B cell (primary cell): ENCODE results near the gene EYS. TPM values are rescaled to one million over a fixed set of nuclear protein-coding genes. Genes with fewer than 3 reads are reported as not detected.

Experiments
- ATAC-seq: fragments of 200-7000 bp; cut with Tn5 transposase; one replicate; pipeline ENCODE4 v1.10.0; 2021; ENCODE audit warnings: low read depth, mild to moderate bottlenecking, moderate number of reproducible peaks, moderate library complexity
- CTCF ChIA-PET: fragments of 350-600 bp; sonication (Branson Sonifier 250); formaldehyde crosslinking; loops from one replicate; lab custom pipeline; 2021; ENCODE audit warnings: antibody characterized with exemption, inconsistent platforms; lab: Charles Lee
- POLR2A ChIA-PET: fragments of 350-600 bp; sonication (Branson Sonifier 250); formaldehyde crosslinking; loops from one replicate; lab custom pipeline; 2021; ENCODE audit warnings: antibody characterized with exemption; lab: Charles Lee
- DNase-seq: peaks from one replicate; pipeline ENCODE4 v3.0.0; 2013
- H2AFZ ChIP-seq: 2 replicates; pipeline ENCODE4 v1.6.1; 2012; ENCODE audit warnings: mild to moderate bottlenecking, low read depth, low read length; ENCODE audit not compliant: insufficient read depth, poor library complexity, severe bottlenecking
- H3K27ac ChIP-seq, 2 donors: 1 replicate in 1 of 2; 2 replicates in 1 of 2; pipeline ENCODE4 v1.5.1; 2012 to 2013; ENCODE audit warnings: low read length in 2 of 2, mild to moderate bottlenecking in 2 of 2, moderate library complexity in 1 of 2
- H3K27me3 ChIP-seq, 4 experiments: fragments of 200-600 bp in 1 of 4; sonication (generic) in 1 of 4; replicated peaks in 1 of 4; 1 replicate in 2 of 4; 2 replicates in 2 of 4; pipeline versions ENCODE4 v1.6.1 to v1.7.0; 2013 to 2016; ENCODE audit warnings: low read length in 3 of 4, mild to moderate bottlenecking in 2 of 4, mixed read lengths in 1 of 4, moderate library complexity in 1 of 4; ENCODE audit not compliant: insufficient read depth in 4 of 4, control insufficient read depth in 3 of 4; ENCODE audit errors: control extremely low read depth in 1 of 4
- H3K36me3 ChIP-seq, 2 experiments: replicated peaks in 1 of 2; 1 replicate in 1 of 2; 2 replicates in 1 of 2; pipeline versions ENCODE4 v1.6.1 to v1.7.1; 2013; ENCODE audit warnings: low read length in 1 of 2; ENCODE audit not compliant: insufficient read depth in 2 of 2, control insufficient read depth in 1 of 2; ENCODE audit errors: control extremely low read depth in 1 of 2, extremely low read depth in 1 of 2
- H3K4me1 ChIP-seq, 2 donors: fragments of 200-600 bp in 1 of 2; sonication (generic) in 1 of 2; 1 replicate in 1 of 2; 2 replicates in 1 of 2; pipeline versions ENCODE4 v1.5.1 to v1.6.1; 2013 to 2017; ENCODE audit warnings: low read length in 2 of 2; ENCODE audit not compliant: control insufficient read depth in 2 of 2, insufficient read depth in 2 of 2
- H3K4me2 ChIP-seq: replicated peaks from 2 replicates; pipeline ENCODE3; 2012; ENCODE audit warnings: mild to moderate bottlenecking, low read depth, low read length; ENCODE audit not compliant: poor library complexity, severe bottlenecking
- H3K4me3 ChIP-seq, 5 experiments: fragments of 200-600 bp in 1 of 5; sonication (generic) in 1 of 5; 1 replicate in 3 of 5; 2 replicates in 2 of 5; pipeline versions ENCODE4 v1.5.1 to v1.7.0; 2011 to 2016; ENCODE audit warnings: low read length in 4 of 5, mild to moderate bottlenecking in 4 of 5, low read depth in 2 of 5, control low read depth in 1 of 5, moderate library complexity in 1 of 5; ENCODE audit not compliant: insufficient read depth in 1 of 5; ENCODE audit errors: control extremely low read depth in 1 of 5, extremely low read depth in 1 of 5
- H3K79me2 ChIP-seq: fragments of 200-600 bp; sonication (generic); one replicate; pipeline ENCODE4 v1.6.0; 2016; ENCODE audit warnings: low read length; ENCODE audit not compliant: control insufficient read depth, insufficient read depth
- H3K9ac ChIP-seq: fragments of 200-600 bp; sonication (generic); 2 replicates; pipeline ENCODE4 v1.6.1; 2017; ENCODE audit warnings: mild to moderate bottlenecking, low read length, moderate library complexity
- H3K9me3 ChIP-seq, 3 donors: one replicate each; pipeline versions ENCODE4 v1.6.1 to v1.7.1; 2013; ENCODE audit warnings: low read length in 2 of 3; ENCODE audit not compliant: control insufficient read depth in 2 of 3, insufficient read depth in 1 of 3; ENCODE audit errors: control extremely low read depth in 1 of 3
- H4K20me1 ChIP-seq: 2 replicates; pipeline ENCODE4 v1.6.0; 2012; ENCODE audit warnings: mild to moderate bottlenecking, low read length; ENCODE audit not compliant: insufficient read depth, control insufficient read depth, poor library complexity, severe bottlenecking
- H3K27ac Mint-ChIP-seq: one replicate; pipeline ENCODE4 v1.8.0; 2021; ENCODE audit warnings: mixed read lengths
- H3K27me3 Mint-ChIP-seq: one replicate; pipeline ENCODE4 v1.8.0; 2021; ENCODE audit warnings: mixed read lengths
- H3K4me1 Mint-ChIP-seq: one replicate; pipeline ENCODE4 v1.8.0; 2021; ENCODE audit warnings: mixed read lengths
- H3K4me3 Mint-ChIP-seq: one replicate; pipeline ENCODE4 v1.8.0; 2021; ENCODE audit warnings: mixed read lengths
- H3K9me3 Mint-ChIP-seq: one replicate; pipeline ENCODE4 v1.8.0; 2022; ENCODE audit warnings: mixed read lengths; ENCODE audit not compliant: insufficient read depth
- CTCF ChIP-seq: fragments of 200-600 bp; IDR thresholded peaks from one replicate; pipeline ENCODE4 v1.8.0; 2022; ENCODE audit warnings: antibody characterized with exemption, mild to moderate bottlenecking
- EZH2 ChIP-seq: IDR thresholded peaks from 2 replicates; pipeline ENCODE4 v1.6.1; 2012; ENCODE audit warnings: borderline replicate concordance, low read depth, mild to moderate bottlenecking, moderate library complexity, low read length; ENCODE audit not compliant: insufficient read depth, poor library complexity, severe bottlenecking
- WGBS: methylation state at CpG from one replicate; pipeline ENCODE4 v1.1.5; 2013; ENCODE audit warnings: missing lambda C conversion rate; ENCODE audit not compliant: insufficient coverage; 5-methylcytosine and 5-hydroxymethylcytosine counted together
- intact Hi-C: fragments of 100-400 bp; cut with micrococcal nuclease; formaldehyde crosslinking; loops from one replicate; pipeline ENCODE4 v1.10.0; 2022
- polyA plus RNA-seq: library from polyadenylated mRNA; depleted of rRNA; stranded (reverse); fragments of >200 nt; gene quantifications from 2 replicates; pipeline ENCODE4 v1.2.3, GENCODE V29; 2012
- total RNA-seq, 2 donors: library from RNA; stranded (reverse); fragments of 120-200 nt in 1 of 2; gene quantifications; 1 replicate in 1 of 2; 2 replicates in 1 of 2; pipeline versions ENCODE4 v1.2.3 to v1.2.4, GENCODE V29; 2013 to 2022

The EYS gene
- total and polyA plus RNA-seq, 2 donors (not counting 1 experiment from before 2014, with no cell fraction given), result not detected

- Histone ChIP-seq H3K4me3 (no peak overlapping the region), H3K9me3 (no peaks in the 10 kb centered on the region), H2AFZ (no peak overlapping the region), H3K27me3 (no peaks in the 10 kb centered on the region), H3K27ac (no peak overlapping the region), H3K4me2 (no peak overlapping the region), H4K20me1 (no peaks in the 10 kb centered on the region), H3K79me2 (no peaks in the 10 kb centered on the region), H3K4me1 (no peaks in the 10 kb centered on the region), H3K36me3 (no peaks in the 10 kb centered on the region), H3K9ac (no peak overlapping the region)
- Mint-ChIP-seq H3K27me3 (no peaks in the 10 kb centered on the region), H3K4me1 (no peaks in the 10 kb centered on the region), H3K27ac (no peak overlapping the region), H3K9me3 (no peaks in the 10 kb centered on the region), H3K4me3 (no peak overlapping the region)
- ChIA-PET POLR2A (no interaction called here), CTCF (no interaction called here)
- no peak for ATAC-seq
- TF ChIP-seq EZH2 (no peak), CTCF (no peak)
- intact Hi-C loops, result no loop called here
- DNase-seq, result no peak
These were observed 1413.7 kb downstream of the EYS start for GRCh38 chr6:64293298-64293697.

DNA sequence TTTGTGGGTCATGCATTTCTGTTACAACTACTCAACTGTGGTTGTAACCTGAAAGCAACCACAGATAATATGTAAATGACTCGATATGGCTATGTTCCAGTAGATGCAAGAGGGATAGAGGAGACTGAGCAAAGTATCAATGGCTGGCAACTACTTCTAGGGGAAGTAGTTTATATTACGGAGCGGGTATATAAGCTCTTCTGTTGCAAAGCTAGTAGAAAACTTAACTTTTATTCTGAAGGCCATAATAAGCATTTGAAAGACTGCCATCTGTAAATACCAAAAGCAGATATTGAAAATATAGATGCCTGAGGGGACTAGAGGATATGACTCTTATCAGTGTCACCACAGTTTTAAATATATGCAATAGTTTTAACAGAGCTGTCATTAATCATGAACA lies 1416.2 kb downstream of the EYS start:
- no peak overlapping the region for H3K4me3 Mint-ChIP-seq
- no peaks in the 10 kb centered on the region for H3K9me3 ChIP-seq
- ChIA-PET CTCF (no interaction called here), POLR2A (no interaction called here)
- H3K9ac ChIP-seq, result no peak overlapping the region
- TF ChIP-seq CTCF (no peak), EZH2 (no peak)
- H3K4me1 ChIP-seq, result no peaks in the 10 kb centered on the region
- DNase-seq (no peak), ATAC-seq (no peak)
- H3K4me1 Mint-ChIP-seq, result no peaks in the 10 kb centered on the region
- no peak overlapping the region for H2AFZ ChIP-seq
- no peak overlapping the region for H3K27ac Mint-ChIP-seq
- H3K27me3 ChIP-seq, result no peaks in the 10 kb centered on the region
- intact Hi-C loops, result no loop called here
- no CpG with 5 or more reads among the region's 3 CpGs for WGBS
- H3K4me2 ChIP-seq, result no peak overlapping the region
- H3K36me3 ChIP-seq, result no peaks in the 10 kb centered on the region
- no peaks in the 10 kb centered on the region for H3K79me2 ChIP-seq
- no peak overlapping the region for H3K27ac ChIP-seq
- H3K9me3 Mint-ChIP-seq, result no peaks in the 10 kb centered on the region
- H3K27me3 Mint-ChIP-seq, result no peaks in the 10 kb centered on the region
- H3K4me3 ChIP-seq, result no peak overlapping the region
- H4K20me1 ChIP-seq, result no peaks in the 10 kb centered on the region
